SH-SY5Y (cell line): ENCODE data around the gene MYLK.

ENCODE experiments used
- GATA2 ChIP-seq: IDR thresholded peaks from 2 replicates; pipeline ENCODE4 v1.6.1; 2011; ENCODE audit warnings: mild to moderate bottlenecking, low read depth, low read length
- GATA3 ChIP-seq: IDR thresholded peaks from 2 replicates; pipeline ENCODE4 v1.6.1; 2011; ENCODE audit warnings: low read depth, mild to moderate bottlenecking, low read length, moderate library complexity

DNA sequence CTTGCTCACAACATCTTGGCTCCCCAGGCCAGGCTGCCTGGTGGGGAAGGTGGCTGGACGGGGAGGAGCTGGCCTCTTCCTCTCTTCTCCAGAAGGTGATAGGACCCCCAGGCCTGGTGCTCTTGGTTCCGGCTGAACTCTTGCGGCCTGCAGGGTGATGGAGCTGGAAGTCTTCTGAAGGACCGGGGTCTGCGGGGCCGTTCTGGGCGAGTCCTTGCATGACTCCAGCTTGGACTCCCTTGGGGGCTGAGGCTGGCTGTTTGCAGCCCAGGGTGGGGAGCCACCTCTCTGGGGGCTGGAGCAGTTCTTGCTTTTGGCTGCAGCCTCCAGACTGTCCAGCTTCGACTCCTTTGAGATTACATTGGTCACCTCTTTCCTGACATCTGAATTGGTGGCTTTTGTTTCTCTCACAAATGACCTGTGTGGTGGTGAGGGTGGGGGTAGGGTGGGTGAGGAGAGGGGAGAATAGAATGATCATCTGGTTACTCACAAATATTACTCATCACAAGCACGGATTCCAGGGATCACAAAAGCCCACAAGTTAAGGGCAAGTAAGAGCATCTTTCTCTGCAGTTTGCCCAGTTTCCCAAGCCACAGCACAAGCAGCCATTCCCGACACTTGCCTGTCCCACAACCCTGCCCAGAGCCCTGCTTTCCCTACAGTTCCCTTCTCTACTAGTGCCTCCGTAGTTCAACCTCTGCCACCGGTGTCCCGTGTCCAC is 150.2 kb downstream of the MYLK start:
- TF ChIP-seq GATA2 (no peak), GATA3 (no peak)
